ENCODE results near the gene PHF21A. TPM values are rescaled to one million over a fixed set of nuclear protein-coding genes. Genes with fewer than 3 reads are reported as not detected.

PHF21A gene
- total RNA-seq, 1 donor from 2014 or later: 3.4 TPM

- DNase-seq (ENCODE audit: low read depth) (peak; percentile 77), FAIRE-seq (no peak)
- TF ChIP-seq CTCF (IDR thresholded peaks at IDR 0.05; ENCODE audit: insufficient read depth, low read length, severe bottlenecking): peak; percentile 60
- Histone ChIP-seq H3K27me3 (ENCODE audit: control insufficient read depth, insufficient read depth, low read length) (no peaks in the 10 kb centered on the region), H3K36me3 (ENCODE audit: control insufficient read depth, insufficient read depth, low read length) (no peaks in the 10 kb centered on the region), H3K4me3 (ENCODE audit: low read depth, low read length) (no peak overlapping the region)
Measured at GRCh38 chr11:46006418-46007070, 114.7 kb downstream of the PHF21A start.

GRCh38 chr11:46003572-46003971 lies 117.7 kb downstream of the PHF21A start:
- H3K27me3 ChIP-seq (ENCODE audit: control insufficient read depth, insufficient read depth, low read length): no peaks in the 10 kb centered on the region
- DNase-seq (ENCODE audit: low read depth) (no peak), FAIRE-seq (no peak)
- no peaks in the 10 kb centered on the region for H3K36me3 ChIP-seq (ENCODE audit: control insufficient read depth, insufficient read depth, low read length)
- no peak for TF ChIP-seq CTCF (IDR thresholded peaks at IDR 0.05; ENCODE audit: insufficient read depth, low read length, severe bottlenecking)
- no peak overlapping the region for H3K4me3 ChIP-seq (ENCODE audit: low read depth, low read length)

GRCh38 chr11:46002189-46002588 lies 119.1 kb downstream of the PHF21A start:
- no peak for DNase-seq (ENCODE audit: low read depth)
- Histone ChIP-seq H3K4me3 (ENCODE audit: low read depth, low read length) (no peak overlapping the region), H3K36me3 (ENCODE audit: control insufficient read depth, insufficient read depth, low read length) (no peaks in the 10 kb centered on the region), H3K27me3 (ENCODE audit: control insufficient read depth, insufficient read depth, low read length) (no peaks in the 10 kb centered on the region)
- TF ChIP-seq CTCF (IDR thresholded peaks at IDR 0.05; ENCODE audit: insufficient read depth, low read length, severe bottlenecking): no peak
- no peak for FAIRE-seq

GRCh38 chr11:46001448-46001914 lies 119.8 kb downstream of the PHF21A start:
- DNase-seq (ENCODE audit: low read depth) (no peak), FAIRE-seq (no peak)
- TF ChIP-seq CTCF (IDR thresholded peaks at IDR 0.05; ENCODE audit: insufficient read depth, low read length, severe bottlenecking): no peak
- H3K4me3 ChIP-seq (ENCODE audit: low read depth, low read length): no peak overlapping the region
- no peaks in the 10 kb centered on the region for H3K27me3 ChIP-seq (ENCODE audit: control insufficient read depth, insufficient read depth, low read length)
- H3K36me3 ChIP-seq (ENCODE audit: control insufficient read depth, insufficient read depth, low read length): no peaks in the 10 kb centered on the region

- no peak for FAIRE-seq
- Histone ChIP-seq H3K4me3 (ENCODE audit: low read depth, low read length) (no peak overlapping the region), H3K27me3 (ENCODE audit: control insufficient read depth, insufficient read depth, low read length) (no peaks in the 10 kb centered on the region), H3K36me3 (ENCODE audit: control insufficient read depth, insufficient read depth, low read length) (no peaks in the 10 kb centered on the region)
- peak; percentile 36 for DNase-seq (ENCODE audit: low read depth)
- TF ChIP-seq CTCF (IDR thresholded peaks at IDR 0.05; ENCODE audit: insufficient read depth, low read length, severe bottlenecking): no peak
Measured at GRCh38 chr11:45997599-45997998, 123.7 kb downstream of the PHF21A start.

GRCh38 chr11:45995342-45995734 lies 125.9 kb downstream of the PHF21A start:
- DNase-seq (ENCODE audit: low read depth): no peak
- no peaks in the 10 kb centered on the region for H3K27me3 ChIP-seq (ENCODE audit: control insufficient read depth, insufficient read depth, low read length)
- no peak for FAIRE-seq
- H3K36me3 ChIP-seq (ENCODE audit: control insufficient read depth, insufficient read depth, low read length): no peaks in the 10 kb centered on the region
- no peak overlapping the region for H3K4me3 ChIP-seq (ENCODE audit: low read depth, low read length)
- no peak for TF ChIP-seq CTCF (IDR thresholded peaks at IDR 0.05; ENCODE audit: insufficient read depth, low read length, severe bottlenecking)

Data from bronchial epithelial cell (primary cell).